Liver (tissue), 2 donors: ENCODE results near the gene KRT28.

ENCODE experiments used
- CTCF ChIP-seq: fragments of 150-350 bp; IDR thresholded peaks from 2 replicates; pipeline ENCODE4 v1.5.1; 2017; ENCODE audit warnings: improper control_type of control experiment, low read depth, low read length; ENCODE audit not compliant: missing input control
- YY1 ChIP-seq: IDR thresholded peaks from 2 replicates; pipeline ENCODE4 v1.6.1; 2016; ENCODE audit warnings: antibody characterized with exemption, mild to moderate bottlenecking
- donor health status: healthy.

GRCh38 chr17:40800381-40800780 lies 622 bp upstream of the KRT28 start:
- TF ChIP-seq CTCF, result no peak
- TF ChIP-seq YY1, result no peak
